Fibroblast of skin of scalp (primary cell): Measurements from ENCODE around the gene NUTF2.
"Not testable (repeated sequence)": the region's sequence is repeated elsewhere in the genome, so short reads cannot be mapped to it uniquely, and the experiment has no call there.

Experiments used
- DNase-seq: peaks from one replicate; pipeline ENCODE4 v3.0.0-alpha.2; 2013

The NUTF2 gene

DNA sequence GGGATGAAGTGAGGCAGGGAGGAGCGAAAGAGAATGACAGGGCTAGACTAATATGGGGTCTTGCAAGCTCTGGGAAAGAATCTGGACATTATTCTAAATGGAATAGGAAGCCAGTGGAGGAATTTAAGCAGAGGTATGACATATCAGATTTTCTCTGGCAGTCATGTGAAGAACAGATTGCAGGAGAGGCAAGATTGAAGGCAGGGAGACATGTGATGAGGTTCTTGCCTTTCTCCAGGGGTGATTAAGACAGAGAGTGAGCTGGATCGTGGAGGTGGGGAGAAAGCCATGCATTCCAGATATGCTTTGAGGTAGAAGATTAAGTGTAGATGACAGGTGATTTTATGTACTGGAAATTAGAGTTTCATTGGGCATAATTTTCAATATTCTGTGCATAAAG, 8.9 kb upstream of the NUTF2 start:
- no peak for DNase-seq

DNA sequence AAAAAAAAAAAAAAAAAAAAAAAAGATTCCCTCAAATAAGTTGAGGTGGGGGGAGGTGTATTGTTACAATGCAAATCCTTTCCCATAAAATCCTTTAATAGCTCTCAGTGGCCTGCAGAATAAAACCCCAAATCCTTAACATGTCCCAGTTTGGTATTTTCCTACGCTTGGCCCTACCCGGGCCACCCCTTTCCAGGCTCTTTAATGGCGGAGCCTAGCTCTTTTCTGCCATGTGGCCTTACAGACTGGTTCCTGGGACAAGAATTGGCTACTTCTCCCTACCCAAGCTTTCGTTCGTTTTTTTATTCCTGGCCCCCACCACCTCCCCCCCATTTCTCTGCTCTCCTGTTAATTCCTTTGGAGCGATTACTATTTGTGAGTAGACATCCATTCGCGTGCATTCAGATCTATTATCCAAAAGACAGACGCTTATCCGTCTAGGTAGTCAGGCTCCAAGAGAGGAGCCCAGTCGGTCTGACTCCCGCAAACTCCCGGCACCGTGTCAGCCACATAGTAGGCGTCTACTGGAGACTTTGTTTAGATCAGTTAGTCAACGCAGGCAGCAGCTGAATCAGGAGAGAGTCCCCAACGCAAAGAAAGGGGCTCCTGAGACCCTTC, 5.4 kb upstream of the NUTF2 start:
- no peak for DNase-seq

GRCh38 chr16:67841816-67842508, 4.8 kb upstream of the NUTF2 start, which contains the start of gene THAP11:
Gene THAP11 (plus strand): TSS chr16:67842320. CDS start chr16:67842555, 235 bp downstream.
- DNase-seq = peak; percentile 95

DNA sequence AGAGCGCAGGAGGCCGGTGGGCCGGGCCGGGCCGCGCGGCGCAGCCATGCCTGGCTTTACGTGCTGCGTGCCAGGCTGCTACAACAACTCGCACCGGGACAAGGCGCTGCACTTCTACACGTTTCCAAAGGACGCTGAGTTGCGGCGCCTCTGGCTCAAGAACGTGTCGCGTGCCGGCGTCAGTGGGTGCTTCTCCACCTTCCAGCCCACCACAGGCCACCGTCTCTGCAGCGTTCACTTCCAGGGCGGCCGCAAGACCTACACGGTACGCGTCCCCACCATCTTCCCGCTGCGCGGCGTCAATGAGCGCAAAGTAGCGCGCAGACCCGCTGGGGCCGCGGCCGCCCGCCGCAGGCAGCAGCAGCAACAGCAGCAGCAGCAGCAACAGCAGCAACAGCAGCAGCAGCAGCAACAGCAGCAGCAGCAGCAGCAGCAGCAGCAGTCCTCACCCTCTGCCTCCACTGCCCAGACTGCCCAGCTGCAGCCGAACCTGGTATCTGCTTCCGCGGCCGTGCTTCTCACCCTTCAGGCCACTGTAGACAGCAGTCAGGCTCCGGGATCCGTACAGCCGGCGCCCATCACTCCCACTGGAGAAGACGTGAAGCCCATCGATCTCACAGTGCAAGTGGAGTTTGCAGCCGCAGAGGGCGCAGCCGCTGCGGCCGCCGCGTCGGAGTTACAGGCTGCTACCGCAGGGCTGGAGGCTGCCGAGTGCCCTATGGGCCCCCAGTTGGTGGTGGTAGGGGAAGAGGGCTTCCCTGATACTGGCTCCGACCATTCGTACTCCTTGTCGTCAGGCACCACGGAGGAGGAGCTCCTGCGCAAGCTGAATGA, 4.0 kb upstream of the NUTF2 start:
- peak; percentile 54 for DNase-seq

DNA sequence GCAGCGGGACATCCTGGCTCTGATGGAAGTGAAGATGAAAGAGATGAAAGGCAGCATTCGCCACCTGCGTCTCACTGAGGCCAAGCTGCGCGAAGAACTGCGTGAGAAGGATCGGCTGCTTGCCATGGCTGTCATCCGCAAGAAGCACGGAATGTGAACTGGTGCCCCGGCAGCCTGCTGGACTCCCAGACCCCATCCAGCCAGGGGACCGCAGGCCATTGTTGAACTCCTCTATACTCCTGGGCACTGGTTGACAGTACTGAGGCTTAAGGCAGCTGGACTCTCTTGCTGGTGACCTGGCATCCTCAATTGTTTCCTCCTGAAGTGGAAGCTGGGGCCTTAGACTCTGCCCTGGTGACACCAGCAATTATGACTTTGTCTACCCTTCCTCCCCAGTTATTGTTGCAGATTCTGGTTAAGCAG, 3.4 kb upstream of the NUTF2 start:
- DNase-seq = no peak

DNA sequence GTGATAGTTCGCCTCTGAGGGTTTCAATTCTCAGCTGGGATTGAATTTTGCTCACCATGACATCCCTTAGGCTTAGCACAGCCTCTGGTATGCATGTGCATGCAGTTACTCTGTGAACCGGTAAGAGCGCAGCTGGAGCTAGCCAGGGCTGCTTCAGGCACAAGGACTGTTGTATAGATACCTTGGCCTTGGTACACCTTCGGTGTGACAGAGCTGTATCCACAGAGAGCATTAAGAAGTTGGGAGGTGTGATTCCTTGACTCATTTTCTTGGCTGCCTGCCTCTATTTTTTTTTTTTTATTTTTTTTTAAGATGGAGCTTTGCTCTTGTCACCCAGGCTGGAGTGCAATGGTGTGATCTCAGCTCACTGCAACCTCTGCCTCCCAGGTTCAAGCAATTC, 2.2 kb upstream of the NUTF2 start:
- DNase-seq = peak; percentile 36

DNA sequence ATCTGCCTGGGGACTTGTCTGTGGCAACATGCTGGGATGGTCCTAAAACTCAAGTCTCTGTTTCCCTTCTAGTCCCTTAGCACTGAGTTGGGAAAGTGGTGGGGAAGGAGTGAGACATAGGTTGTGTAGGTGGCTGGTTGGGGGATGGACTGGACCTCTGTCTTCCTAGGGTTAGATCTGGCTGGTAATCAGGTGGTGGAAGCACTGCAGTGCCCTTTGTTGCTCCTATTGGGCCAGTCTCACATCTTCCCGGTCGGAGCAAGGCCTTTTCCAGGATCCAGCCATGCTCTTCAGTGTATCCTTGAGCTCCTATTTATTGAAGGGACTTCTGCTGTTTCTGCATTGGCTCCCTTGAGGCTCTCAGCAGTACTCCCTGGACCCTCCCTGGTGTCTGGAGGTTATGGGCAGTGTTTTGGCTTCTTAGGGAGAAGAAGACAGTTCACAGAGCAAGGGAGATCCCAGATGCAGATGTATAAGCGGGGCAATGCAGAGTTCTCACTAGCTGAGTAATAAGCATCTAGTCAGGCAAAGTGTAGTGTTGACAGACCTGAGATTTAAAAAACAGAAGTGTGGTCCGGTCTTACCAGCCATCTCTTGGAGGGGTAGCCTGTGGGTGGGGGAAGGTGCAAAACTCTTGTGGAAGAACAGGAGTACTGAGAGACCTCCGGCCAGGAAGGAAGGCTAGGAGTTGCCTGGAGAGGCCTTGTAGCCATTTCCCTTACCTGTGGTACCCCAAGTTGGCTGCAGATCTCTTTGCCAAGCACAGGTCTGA, 1.3 kb upstream of the NUTF2 start:
- no peak for DNase-seq

DNA sequence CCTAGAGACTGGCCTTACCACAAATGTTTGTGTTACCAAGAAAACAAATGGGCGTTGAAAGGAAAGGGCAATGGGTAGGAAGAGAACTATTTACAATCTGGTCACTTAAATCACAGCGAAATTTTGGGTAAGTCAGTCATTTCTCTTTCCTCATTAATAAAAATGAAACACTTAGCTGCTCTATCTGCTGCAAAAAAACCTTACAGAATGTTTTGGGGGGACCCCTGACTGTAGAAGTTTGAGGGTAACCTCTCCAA, 742 bp upstream of the NUTF2 start:
- DNase-seq = no peak

DNA sequence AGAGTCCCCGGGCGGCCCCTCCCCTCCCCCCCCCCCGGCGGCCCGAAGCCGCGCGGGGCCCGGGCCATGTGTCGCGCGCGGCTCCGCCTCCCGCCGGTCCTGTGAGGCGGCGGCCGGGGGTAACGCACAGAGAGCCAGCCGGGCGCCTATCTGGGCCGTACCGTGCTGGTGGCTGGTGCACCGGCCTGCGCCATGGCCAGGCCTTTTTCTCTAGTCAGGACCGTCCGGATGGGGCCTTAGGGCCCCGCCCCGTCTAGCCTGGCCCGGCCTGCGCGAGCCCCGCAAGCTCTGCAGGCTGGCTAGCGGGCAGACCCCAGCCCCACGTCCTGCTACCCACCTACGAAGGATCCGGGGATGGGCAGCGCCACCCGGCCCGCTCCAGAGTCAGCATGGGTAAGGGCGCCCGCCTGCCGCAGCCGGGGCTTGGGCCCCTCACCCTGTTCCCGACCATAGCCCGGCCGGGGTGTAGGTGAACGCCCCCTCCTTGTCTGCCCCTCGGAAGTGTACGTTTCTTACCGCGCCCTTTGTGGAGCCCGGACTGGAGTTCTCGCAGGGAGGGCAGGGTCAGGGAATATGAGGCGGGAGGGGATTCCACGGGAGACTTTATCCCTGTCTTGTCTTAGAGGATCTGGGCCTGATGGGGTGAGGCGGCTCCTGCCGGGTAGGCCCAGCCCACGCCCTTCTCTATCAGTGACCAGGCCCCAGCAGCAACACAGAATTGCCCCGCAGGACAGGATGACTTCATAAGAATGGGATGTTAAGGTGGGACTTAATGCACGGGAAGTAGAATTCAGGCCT, 530 bp downstream of the NUTF2 start, which contains the start of gene CENPT:
CENPT (minus strand) TSS at position 630 of the 798 bp plus-strand sequence. CDS start 13,834 bp downstream, outside the sequence.
- DNase-seq = peak; percentile 57

- no peak for DNase-seq
Observed at GRCh38 chr16:67848118-67848517, 1.4 kb downstream of the NUTF2 start.

- no peak for DNase-seq
Observed at GRCh38 chr16:67853670-67854069, 6.9 kb downstream of the NUTF2 start.

DNA sequence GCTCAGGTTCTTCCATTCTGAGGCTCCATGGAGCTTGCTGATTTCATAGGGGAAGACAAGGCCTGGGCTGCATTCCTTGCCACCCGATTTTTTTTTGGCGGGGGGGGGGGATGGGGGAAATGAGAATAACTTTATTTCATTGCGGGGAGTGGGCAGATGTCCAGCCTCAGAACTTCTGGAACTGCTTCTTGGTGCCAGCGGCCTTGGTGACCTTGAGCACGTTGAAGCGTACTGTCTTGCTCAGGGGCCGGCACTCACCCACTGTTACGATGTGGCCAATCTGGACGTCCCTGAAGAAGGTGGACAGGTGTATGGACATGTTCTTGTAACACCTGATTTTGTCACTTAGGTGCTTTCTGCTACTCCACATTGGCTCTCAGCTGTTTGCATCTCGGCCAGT, 9.1 kb downstream of the NUTF2 start:
- DNase-seq = no peak

DNA sequence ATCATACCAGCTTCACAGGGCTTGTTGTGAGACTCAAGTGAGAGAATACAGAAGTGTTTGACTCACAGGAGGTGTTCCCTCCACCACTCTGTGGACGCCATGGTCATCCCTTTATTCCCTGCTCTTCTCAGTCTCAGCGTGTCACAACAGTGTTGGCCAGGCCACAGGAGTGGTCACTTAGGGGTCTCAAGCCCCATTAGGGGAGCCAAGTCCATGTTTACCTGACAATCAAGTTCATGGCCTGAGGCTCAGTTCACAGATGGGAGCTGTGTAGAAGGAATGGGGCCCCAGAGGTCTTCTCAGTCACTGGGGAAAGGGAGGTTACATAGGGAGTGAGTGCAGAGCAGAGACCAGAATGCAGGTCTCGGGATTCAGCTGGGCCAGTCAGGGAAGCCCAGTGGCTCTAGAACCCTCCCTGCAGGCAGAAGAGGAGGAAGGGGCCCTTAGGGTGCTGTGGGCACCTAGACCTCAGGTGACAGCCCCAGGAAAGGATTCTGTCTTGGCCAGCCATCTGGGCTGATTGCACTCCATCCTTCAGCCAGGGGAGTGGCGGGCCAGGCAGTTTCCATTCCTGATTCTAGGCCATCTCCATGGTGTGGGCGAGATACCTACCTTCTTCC, 10.3 kb downstream of the NUTF2 start:
- DNase-seq = no peak

DNA sequence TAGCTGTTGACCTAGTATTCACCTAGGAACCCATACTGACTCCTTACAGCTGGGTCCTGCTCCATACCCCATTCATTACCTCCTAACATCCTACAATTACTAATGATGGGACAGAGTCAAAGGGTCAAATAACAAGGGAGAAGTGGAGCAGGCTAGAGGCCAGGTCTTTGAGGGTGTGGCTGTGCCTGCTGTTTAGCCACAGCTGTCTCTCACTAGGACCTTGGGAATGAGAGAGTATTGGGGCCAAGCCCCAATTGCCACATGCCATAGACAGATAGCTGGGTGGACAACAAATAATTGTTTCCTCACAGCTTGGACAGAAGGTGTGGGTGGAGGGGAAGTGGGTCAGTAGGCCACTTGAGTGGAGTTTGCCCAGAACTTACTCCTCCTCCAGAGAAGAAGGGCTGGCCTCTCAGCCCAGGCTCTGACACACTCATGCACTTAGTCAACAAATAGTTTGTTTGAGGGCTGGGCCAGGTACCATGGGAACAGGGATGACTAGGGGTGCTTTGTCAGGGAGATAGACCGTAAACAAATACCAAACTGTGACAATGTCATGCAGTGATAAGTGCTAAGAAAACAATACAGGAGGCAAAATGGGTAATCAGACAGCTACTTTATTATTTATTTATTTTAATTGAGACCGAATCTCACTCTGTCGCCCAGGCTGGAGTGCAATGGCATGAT, 11.0 kb downstream of the NUTF2 start:
- DNase-seq = peak; percentile 68

DNA sequence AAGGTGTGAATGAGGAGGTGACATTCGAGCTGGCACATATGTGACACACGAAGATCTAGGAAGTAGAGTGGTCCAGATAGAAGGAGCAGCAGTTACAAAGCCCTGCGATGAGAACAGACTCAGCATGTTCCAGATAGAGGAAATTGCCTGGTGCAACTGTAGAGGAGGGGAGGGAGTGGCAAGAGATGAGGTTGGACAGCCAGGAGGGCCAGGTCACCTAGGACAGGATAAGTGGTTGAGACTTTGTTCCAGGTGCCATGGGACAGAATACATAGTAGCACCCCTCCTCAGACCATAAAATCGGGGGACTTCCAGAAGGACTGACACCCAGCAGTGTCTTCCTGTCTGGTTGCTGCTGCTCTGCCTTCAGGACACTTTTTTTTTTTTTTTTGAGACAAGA, 11.8 kb downstream of the NUTF2 start:
- no peak for DNase-seq

DNA sequence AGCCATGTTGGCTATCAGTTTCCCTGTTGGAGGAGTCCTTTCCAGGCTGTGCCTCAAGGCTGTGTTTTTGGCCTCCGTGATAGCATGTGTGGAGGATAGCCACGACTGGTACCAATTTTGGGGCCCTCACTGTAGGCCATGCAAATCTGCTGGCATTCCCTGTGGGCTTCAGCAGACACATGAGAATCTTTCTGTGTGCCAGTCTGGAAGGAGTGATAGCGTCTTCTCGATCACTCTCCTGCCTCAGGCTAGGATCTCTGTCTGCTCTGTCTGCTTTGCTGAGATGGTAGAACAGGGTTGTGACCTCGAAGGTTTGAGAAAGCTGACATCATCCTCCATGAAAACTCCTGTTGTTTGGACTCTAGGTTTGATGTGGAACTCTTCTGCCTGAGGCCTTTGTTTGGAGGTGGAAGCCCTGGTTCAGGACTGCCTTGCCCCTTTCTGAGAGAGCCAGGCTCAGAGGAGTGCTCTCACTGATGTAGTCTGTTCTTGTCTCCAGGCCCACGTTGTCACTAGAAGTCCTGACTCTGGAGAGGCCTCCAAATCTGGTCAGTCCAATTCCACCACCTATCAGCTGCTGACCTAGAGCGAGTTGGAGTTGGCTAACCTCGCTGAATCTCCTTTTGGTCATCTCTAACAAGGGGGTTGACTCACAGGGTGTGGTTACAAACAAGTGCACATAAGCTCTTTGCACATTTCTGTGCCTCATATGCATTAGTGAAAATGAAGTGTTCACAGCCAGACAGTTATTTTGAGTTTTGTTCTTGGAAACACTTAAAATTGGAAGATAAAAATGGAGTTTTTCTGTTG, 14.1 kb downstream of the NUTF2 start:
- DNase-seq = no peak

- DNase-seq = no peak
Observed at GRCh38 chr16:67861877-67862276, 15.1 kb downstream of the NUTF2 start.

DNA sequence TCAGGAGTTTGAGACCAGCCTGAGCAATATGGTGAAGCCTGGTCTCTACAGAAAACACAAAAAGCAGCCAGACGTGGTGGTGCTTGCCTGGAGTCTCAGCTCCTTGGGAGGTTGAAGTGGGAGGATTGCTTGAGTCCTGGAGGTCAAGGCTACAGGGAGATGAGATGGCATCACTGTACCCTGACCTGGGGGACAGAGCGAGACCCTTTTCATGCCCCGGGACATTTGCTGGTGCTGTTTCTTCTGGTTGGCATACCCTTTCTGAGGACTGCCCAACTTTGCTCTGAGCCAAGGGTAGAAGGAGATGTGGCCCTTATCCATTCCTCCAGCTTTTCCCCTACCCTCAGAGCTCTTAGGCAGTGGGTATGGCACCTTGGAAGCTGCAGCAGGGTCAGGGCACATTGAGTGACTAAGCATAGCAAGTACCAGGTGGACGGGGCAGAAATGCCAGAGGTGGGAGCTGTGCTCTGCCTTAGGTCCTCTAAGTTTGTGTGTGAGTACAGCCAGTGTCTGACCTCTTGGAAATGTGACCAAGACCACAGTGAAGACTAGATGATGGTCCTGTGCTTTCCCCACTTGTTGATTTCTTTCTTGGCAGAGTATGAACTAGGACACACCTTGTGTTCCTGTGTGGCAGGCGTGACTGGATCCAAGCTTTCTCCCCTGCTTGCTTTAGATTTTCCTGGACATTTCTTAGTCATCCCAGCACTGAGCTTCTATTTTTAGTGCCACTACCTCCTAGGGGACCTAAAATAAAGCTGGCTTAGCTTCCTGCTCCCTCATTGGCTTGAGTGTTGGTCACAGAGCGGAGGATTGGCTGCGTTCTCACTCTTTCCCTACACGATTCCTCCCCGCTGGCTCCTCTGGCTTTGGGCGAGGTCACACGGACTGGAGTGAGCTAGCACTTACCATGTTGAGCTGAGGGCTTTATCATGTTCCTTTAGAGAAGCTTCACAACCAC, 16.2 kb downstream of the NUTF2 start:
- peak; percentile 80 for DNase-seq

DNA sequence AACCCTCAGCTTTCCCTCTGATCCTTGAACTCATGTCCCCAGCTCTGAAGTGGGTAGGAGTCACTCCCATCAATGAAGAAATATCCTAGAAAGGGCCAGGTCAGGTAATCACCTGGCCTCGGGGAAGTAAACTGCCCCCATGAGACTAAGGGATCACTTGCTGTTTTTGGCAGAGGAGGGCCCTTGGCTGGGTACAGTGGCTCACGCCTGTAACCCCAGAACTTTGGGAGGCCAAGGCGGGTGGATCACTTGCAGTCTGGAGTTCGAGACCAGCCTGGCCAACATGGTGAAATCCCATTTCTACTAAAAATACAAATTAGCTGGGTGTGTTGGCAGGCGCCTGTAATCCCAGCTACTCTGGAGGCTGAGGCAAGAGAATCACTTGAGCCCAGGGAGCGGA, 17.3 kb downstream of the NUTF2 start:
- not testable (repeated sequence) for DNase-seq
